Activated CD8-positive, alpha-beta memory T cell treated with anti-CD3 and anti-CD28 coated beads, Interleukin-2, amount 50 U/mL, for 1 hour (primary cell): ENCODE results near the gene RASSF6.
"Not testable (repeated sequence)": the region's sequence is repeated elsewhere in the genome, so short reads cannot be mapped to it uniquely, and the experiment has no call there.

Experiments
- DNase-seq: peaks from one replicate; pipeline ENCODE4 v3.0.0-alpha.2; 2020; ENCODE audit errors: extremely low read depth

The RASSF6 gene

DNA sequence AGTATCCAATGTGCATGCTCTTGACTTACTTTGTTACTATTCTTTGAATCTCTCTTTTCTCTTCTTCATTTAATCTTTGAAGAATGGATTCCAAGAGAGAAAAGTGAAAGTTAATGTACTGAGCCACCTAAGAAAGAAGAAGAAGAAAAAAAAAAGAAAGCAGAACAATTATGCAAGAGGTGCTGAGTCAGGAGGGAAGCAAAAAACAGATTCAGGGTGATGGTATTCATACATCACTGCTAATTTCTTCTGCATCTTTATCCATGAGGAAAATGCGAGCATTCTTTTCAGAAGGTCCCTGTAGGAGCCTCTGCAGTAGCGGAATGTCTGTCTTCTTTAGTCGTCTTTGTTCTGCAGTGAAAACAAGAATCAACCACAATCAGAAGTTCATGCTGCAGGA, 43.9 kb downstream of the RASSF6 start:
- DNase-seq, result no peak

DNA sequence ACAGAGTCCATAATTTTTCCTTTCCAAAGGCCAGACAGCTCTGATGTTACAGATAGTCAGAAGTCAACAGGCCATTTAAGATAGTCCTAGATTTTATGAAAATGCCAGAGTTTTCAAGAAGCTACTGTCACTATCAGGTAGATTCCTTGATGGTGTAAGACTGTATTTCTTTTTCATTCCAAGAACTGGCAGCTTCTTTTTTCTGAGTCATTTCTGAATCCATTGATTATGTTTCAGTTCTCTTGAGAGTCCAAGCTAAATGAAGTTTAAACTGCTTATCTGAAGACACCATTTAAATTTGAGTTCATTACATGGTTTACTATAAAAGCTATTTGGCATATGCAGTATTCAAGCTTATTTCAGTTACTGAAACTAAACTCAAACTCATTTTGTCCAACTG, 44.6 kb downstream of the RASSF6 start:
- DNase-seq, result no peak

DNA sequence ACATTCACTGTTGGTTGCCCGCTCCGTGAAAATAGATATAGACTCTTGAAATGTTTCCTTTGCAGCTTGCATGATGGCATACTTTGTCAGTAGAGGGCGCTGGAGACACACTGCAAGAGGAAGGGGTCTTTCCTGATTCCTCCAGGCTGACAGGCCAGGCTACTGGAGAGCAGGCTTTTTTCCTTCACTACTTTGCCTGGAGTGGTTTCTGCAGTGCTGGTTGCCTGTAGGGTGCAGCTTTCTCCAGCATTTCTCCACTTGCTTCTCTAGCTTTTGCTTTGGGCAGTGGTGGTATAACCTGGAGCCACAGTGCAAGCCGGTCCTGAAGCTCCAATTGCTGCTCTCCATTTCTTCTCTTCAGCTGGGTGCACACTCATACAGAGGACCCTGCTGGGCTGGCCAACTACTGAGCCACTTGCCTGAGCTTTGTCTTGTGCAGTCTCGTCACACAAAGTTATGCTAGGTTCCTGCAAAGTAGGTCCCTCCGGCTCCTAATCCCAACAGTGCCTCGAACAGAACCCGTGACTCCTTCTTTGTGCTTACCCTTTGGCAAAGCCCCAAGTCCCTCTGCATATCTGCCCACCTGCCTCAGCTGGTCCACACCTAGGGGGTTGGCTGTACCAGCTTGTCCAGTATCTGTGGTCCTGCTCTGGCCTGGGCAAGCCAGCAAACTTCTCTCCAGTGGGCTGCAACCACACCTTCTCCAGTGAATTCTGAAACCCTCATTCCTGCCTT, 46.3 kb downstream of the RASSF6 start:
- DNase-seq, result no peak

DNA sequence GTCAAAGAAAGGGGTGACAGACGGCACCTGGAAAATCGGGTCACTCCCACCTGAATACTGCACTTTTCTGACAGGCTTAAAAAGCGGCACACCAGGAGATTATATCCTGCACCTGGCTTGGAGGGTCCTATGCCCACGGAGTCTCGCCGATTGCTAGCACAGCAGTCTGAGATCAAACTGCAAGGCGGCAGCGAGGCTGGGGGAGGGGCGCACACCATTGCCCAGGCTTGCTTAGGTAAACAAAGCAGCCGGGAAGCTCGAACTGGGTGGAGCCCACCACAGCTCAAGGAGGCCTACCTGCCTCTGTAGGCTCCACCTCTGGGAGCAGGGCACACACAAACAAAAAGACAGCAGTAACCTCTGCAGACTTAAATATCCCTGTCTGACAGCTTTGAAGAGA, 69.4 kb downstream of the RASSF6 start:
- DNase-seq, result not testable (repeated sequence)

DNA sequence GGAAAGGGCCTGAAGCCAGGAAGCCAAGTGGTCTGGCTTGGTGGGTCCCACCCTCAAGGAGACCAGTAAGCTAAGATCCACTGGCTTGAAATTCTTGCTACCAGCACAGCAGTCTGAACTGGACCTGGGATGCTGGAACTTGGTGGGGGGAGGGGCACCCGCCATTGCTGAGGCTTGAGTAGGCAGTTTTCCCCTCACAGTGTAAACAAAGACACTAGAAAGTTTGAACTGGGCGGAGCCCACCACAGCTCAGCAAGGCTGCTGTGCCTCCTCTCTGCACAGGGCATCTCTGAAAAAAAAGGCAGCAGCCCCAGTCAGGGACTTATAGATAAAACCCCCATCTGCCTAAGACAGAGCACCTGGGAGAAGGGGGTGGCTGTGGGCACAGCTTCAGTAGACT, 75.6 kb downstream of the RASSF6 start:
- no peak for DNase-seq

DNA sequence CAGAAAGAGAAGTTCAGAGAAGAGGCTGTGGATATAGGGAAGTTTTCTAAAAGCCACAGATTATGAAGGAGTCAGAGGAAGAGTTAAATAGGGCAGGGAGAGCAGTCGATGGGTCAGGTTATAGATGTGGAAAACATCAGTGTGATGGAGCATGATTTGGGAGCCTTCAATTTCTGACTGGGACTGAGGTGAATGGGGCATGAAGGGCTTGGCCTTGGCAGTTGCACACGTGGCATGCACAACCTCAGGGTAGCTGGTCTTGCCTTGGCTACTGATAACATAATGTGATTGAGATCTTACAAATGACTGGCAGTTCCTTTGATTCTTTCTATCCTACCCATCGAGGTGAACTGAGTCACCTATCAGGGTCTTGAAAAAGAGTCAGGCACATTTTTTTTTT, 79.0 kb downstream of the RASSF6 start:
- DNase-seq, result no peak

DNA sequence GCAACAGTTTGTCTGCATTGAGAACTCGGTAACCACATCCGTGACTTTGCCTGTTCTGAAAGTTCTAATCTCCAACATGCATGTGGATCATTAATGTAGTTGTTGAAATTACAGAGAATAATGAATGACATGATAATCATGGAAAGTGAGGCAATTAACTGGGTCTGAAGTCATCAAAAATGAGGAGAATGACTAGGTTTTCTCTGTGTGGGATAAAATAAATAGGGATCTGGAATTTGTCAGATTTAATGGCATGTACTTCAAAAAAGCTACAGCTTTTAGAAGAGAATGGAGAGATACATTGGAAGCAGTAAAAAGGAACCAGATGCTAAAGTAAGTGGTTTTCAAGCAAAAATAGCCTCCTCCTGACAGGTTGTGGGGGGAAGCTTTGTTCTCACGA, 79.4 kb downstream of the RASSF6 start:
- no peak for DNase-seq

DNA sequence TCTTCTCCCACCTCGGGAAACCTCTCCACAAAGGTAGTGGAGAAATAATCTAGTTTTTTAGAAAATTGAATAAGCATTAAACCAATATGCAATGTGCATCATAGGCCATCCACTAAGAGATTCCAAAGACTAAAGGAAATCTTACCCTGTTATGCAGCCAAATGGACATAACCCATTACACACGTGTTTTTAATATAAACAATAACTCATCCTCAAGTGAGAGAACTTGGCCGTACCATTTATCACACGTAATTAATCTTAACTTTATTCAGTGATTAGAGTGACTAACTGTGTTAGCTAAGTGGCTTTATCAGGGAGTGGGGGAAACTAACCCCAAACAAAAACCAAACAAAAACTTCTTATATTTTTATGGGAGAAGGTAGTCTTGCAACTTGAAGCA, 80.8 kb downstream of the RASSF6 start:
- no peak for DNase-seq

DNA sequence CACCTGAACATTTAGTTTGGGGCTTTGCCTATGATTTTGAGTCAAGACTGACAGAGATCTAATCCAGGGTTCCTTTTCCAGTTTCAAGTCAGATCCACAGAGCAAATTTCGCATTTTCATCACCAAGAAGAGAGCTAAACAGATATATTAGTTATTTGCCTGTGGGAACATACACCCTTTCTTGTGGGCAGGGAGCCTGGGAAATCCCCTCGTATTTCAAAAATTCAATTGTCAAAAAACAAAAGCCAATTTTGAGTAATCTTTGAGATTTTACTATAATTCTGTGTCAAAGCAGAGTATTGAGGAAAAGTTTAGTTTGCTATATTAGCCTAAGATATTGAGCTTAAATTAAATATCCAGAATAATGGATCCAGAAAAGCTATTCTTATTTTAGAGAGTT, 82.1 kb downstream of the RASSF6 start:
- no peak for DNase-seq

DNA sequence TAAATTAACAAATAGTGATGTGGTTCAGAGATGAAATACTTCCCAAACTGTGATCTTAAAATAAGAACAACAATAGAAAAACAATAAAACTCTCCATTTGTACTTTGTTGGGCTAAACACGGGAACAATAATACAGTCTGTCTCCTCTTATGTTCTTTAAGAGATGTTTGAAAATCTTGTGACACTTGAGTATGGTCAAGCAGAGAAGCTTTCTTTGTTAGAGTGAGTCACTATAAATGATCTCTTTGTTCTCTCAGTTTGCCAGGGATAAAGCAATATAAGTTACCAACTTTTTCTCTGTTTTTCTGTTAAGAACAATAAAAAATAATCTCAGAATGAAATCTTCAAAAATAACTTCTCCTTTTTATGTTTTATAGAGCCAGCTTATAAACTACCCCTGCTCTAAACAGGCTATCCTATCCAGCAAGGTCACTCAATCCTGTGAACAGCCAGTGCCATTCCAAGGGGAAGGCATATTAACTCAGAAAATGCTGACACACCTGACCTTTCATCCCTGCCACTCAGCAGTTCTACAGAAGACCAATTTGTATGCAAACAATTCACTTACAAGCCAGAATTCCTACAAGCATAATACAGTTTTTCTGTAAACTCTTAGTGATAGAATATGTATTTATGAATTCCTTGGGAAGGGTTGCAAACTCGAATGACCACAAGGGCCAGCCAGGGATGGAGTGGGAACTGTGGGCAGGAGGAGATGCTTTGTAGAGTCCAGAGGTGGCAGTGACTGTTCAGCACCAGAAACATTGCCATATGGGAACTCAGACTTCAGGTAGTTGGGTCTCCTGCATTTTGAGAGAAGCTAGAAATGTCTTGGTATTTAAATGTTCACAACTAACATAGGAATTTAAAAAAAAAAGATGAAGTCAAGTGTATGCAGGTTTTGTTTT, 86.5 kb downstream of the RASSF6 start:
- DNase-seq, result no peak

DNA sequence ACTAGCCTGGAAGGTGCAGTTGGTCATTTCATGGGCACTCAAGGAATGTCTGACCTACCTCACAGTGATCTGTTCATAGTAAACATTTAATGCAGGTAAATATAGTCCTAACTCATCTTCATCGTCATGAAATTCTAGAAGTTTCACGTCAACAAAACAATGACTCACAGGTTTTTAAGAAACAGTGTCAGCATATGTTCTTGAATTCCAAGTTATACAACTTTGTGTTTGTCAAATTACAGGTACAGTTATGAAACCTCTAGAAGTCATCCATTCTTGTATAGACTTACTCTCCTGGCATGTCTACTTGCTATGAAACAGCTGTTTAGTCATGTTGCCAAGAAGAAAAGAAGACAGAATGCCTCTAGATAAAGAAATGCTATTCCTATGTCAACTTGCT, 92.1 kb downstream of the RASSF6 start:
- DNase-seq, result no peak

DNA sequence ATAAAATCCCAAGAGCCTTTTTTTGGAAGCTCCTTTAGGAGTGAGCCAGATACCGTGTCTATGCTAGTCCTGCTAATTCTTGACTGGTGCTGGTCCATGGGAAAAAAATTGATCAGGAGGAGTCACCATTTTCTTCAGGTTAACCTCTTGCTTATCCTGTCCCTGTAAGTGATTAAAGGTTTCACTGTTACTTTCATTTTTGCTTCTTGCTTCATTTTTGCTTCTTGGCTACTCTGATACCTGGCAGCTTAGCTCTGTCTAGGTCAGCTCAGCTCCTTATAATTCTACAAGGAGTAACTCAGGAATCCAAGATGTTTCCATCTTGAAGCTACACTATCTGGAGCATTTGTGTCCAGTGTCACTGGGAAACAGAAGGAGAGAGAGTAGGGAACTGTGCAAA, 93.0 kb downstream of the RASSF6 start:
- no peak for DNase-seq

DNA sequence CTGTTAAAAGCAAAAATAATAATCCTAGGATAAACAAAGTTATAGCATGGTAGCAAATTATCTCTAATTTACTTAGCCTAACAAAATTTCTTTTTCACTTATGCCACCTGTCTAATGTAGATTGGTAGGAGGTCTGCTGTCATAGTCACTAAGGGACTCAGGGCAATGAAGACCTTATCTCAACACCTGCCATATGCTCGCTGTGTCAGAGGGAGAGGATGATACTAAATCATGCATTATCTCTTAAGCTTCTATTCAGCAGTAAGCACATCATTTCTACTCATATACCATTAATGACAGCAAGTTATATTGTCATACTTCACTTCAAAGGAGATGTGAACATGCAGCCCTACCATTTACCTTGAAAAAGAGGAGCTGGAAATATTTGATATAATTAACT, 94.6 kb downstream of the RASSF6 start:
- DNase-seq, result no peak

DNA sequence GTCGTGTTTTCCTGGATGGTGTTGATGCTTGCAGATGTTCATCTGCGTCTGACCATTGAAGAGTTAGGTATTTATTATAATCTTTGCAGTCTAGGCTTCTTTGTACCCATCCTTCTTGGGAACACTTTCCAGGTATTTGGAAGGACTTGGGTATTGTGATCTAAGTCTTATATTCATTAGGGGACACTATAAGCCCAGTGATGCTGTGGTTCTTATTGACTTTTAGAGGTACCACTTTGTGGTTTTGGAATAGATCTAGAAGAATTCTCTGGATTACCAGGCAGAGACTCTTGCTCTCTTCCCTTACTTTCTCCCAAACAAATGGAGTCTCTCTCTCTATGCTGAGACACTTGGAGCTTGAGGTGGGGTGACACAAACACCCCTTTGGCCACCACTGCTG, 97.1 kb downstream of the RASSF6 start:
- no peak for DNase-seq
